KOPT-K1 (cell line): ENCODE data around the gene CYP4B1.
"Not testable (repeated sequence)": the region's sequence is repeated elsewhere in the genome, so short reads cannot be mapped to it uniquely, and the experiment has no call there.

Experiments used
- H3K27ac ChIP-seq: fragments of 200-600 bp; sonication (generic); 2 replicates; pipeline ENCODE4 v1.5.1; 2016; ENCODE audit warnings: antibody characterized with exemption, mild to moderate bottlenecking, low read depth, low read length; ENCODE audit not compliant: poor library complexity, severe bottlenecking
- H3K36me3 ChIP-seq: fragments of 200-600 bp; sonication (generic); 2 replicates; pipeline ENCODE4 v1.5.1; 2017; ENCODE audit warnings: antibody characterized with exemption, mild to moderate bottlenecking, low read length, moderate library complexity; ENCODE audit not compliant: insufficient read depth
- H3K9me3 ChIP-seq: fragments of 200-600 bp; sonication (generic); 2 replicates; pipeline ENCODE4 v1.5.1; 2017; ENCODE audit warnings: antibody characterized with exemption, low read length, mild to moderate bottlenecking; ENCODE audit not compliant: insufficient read depth, poor library complexity, severe bottlenecking

The CYP4B1 gene

GRCh38 chr1:46798810-46799209, at the start of gene CYP4B1:
Gene CYP4B1 (plus strand): TSS chr1:46799046. CDS start chr1:46799082, 36 bp downstream.
- H3K27ac ChIP-seq: no peak within 1 kb of the TSS
- H3K9me3 ChIP-seq: no peaks in the 10 kb centered on the region
- no peaks in the 10 kb centered on the region for H3K36me3 ChIP-seq

GRCh38 chr1:46749404-46749803, 49.4 kb upstream of the CYP4B1 start:
- Histone ChIP-seq H3K27ac (no peak overlapping the region), H3K36me3 (no peaks in the 10 kb centered on the region), H3K9me3 (no peaks in the 10 kb centered on the region)

- Histone ChIP-seq H3K36me3 (no peaks in the 10 kb centered on the region), H3K27ac (no peak overlapping the region), H3K9me3 (no peaks in the 10 kb centered on the region)
Observed at GRCh38 chr1:46749921-46750404, 48.9 kb upstream of the CYP4B1 start.

GRCh38 chr1:46753985-46754384, 44.9 kb upstream of the CYP4B1 start:
- no peaks in the 10 kb centered on the region for H3K9me3 ChIP-seq
- H3K36me3 ChIP-seq: no peaks in the 10 kb centered on the region
- H3K27ac ChIP-seq: no peak overlapping the region

- not testable (repeated sequence) for H3K9me3 ChIP-seq, H3K36me3 ChIP-seq, H3K27ac ChIP-seq
Observed at GRCh38 chr1:46754707-46755106, 44.1 kb upstream of the CYP4B1 start.

GRCh38 chr1:46755121-46755520, 43.7 kb upstream of the CYP4B1 start:
- Histone ChIP-seq H3K36me3 (no peaks in the 10 kb centered on the region), H3K9me3 (no peaks in the 10 kb centered on the region), H3K27ac (no peak overlapping the region)

- no peaks in the 10 kb centered on the region for H3K36me3 ChIP-seq
- no peak overlapping the region for H3K27ac ChIP-seq
Observed at GRCh38 chr1:46757247-46757955, 41.4 kb upstream of the CYP4B1 start.

GRCh38 chr1:46757956-46758528, 40.8 kb upstream of the CYP4B1 start:
- no peaks in the 10 kb centered on the region for H3K36me3 ChIP-seq
- H3K27ac ChIP-seq: no peak overlapping the region
- H3K9me3 ChIP-seq: no peaks in the 10 kb centered on the region

More at GRCh38 chr1:46757247-46757955, 41.4 kb upstream of the CYP4B1 start:
- H3K9me3 ChIP-seq: no peaks in the 10 kb centered on the region

- H3K9me3 ChIP-seq: no peaks in the 10 kb centered on the region
- no peaks in the 10 kb centered on the region for H3K36me3 ChIP-seq
- H3K27ac ChIP-seq: no peak overlapping the region
Observed at GRCh38 chr1:46760558-46761166, 38.2 kb upstream of the CYP4B1 start.

- Histone ChIP-seq H3K36me3 (no peaks in the 10 kb centered on the region), H3K9me3 (no peaks in the 10 kb centered on the region), H3K27ac (no peak overlapping the region)
Observed at GRCh38 chr1:46761740-46762139, 37.1 kb upstream of the CYP4B1 start.

- no peaks in the 10 kb centered on the region for H3K36me3 ChIP-seq
- H3K27ac ChIP-seq: no peak overlapping the region
- H3K9me3 ChIP-seq: peaks cover 3% of the 10 kb centered on the region
Observed at GRCh38 chr1:46764402-46764801, 34.4 kb upstream of the CYP4B1 start.

GRCh38 chr1:46767649-46768282, 31.1 kb upstream of the CYP4B1 start:
- H3K9me3 ChIP-seq: peaks cover 27% of the 10 kb centered on the region
- H3K27ac ChIP-seq: no peak overlapping the region
- H3K36me3 ChIP-seq: no peaks in the 10 kb centered on the region

- H3K27ac ChIP-seq: no peak overlapping the region
- H3K9me3 ChIP-seq: peaks cover 27% of the 10 kb centered on the region
- H3K36me3 ChIP-seq: no peaks in the 10 kb centered on the region
Observed at GRCh38 chr1:46768445-46768844, 30.4 kb upstream of the CYP4B1 start.

- Histone ChIP-seq H3K36me3 (no peaks in the 10 kb centered on the region), H3K9me3 (peaks cover 35% of the 10 kb centered on the region), H3K27ac (no peak overlapping the region)
Observed at GRCh38 chr1:46769028-46769740, 29.7 kb upstream of the CYP4B1 start.

GRCh38 chr1:46770541-46770940, 28.3 kb upstream of the CYP4B1 start:
- Histone ChIP-seq H3K9me3 (peaks cover 41% of the 10 kb centered on the region), H3K27ac (no peak overlapping the region), H3K36me3 (no peaks in the 10 kb centered on the region)
